Activated T-cell treated with anti-CD3 and anti-CD28 coated beads, Interleukin-2, amount 50 U/mL, for 24 hours (primary cell): Measurements from ENCODE around the gene BACE2.

Source experiments
- DNase-seq: peaks from one replicate; pipeline ENCODE4 v3.0.0-alpha.2; 2020
- H3K27ac Mint-ChIP-seq: 2 replicates; pipeline ENCODE4 v1.8.0; 2020; ENCODE audit warnings: mild to moderate bottlenecking, mixed read lengths
- H3K27me3 Mint-ChIP-seq: 2 replicates; pipeline ENCODE4 v1.8.0; 2020; ENCODE audit warnings: mixed read lengths
- H3K36me3 Mint-ChIP-seq: 2 replicates; pipeline ENCODE4 v1.8.0; 2020; ENCODE audit warnings: low read depth, mixed read lengths
- H3K4me1 Mint-ChIP-seq: 2 replicates; pipeline ENCODE4 v1.8.0; 2020; ENCODE audit warnings: low read depth, mixed read lengths
- H3K4me3 Mint-ChIP-seq: 2 replicates; pipeline ENCODE4 v1.8.0; 2020; ENCODE audit warnings: mild to moderate bottlenecking, moderate library complexity, mixed read lengths
- H3K9me3 Mint-ChIP-seq: 2 replicates; pipeline ENCODE4 v1.8.0; 2020; ENCODE audit warnings: mixed read lengths

Gene BACE2

GRCh38 chr21:41162096-41162495 is 5.9 kb upstream of the BACE2 start:
- DNase-seq = no peak
- Mint-ChIP-seq H3K9me3 (peaks cover 6% of the 10 kb centered on the region), H3K27me3 (peaks cover 56% of the 10 kb centered on the region), H3K4me3 (no peak overlapping the region), H3K4me1 (no peaks in the 10 kb centered on the region), H3K36me3 (no peaks in the 10 kb centered on the region), H3K27ac (no peak overlapping the region)

- H3K36me3 Mint-ChIP-seq = no peaks in the 10 kb centered on the region
- H3K4me1 Mint-ChIP-seq = no peaks in the 10 kb centered on the region
- DNase-seq = no peak
- peaks cover 55% of the 10 kb centered on the region for H3K27me3 Mint-ChIP-seq
- peaks cover 6% of the 10 kb centered on the region for H3K9me3 Mint-ChIP-seq
- no peak overlapping the region for H3K4me3 Mint-ChIP-seq
- H3K27ac Mint-ChIP-seq = no peak overlapping the region
Measured at GRCh38 chr21:41163091-41163490, 4.9 kb upstream of the BACE2 start.

GRCh38 chr21:41164052-41164451 is 3.9 kb upstream of the BACE2 start:
- Mint-ChIP-seq H3K27me3 (peaks cover 54% of the 10 kb centered on the region), H3K9me3 (no peaks in the 10 kb centered on the region), H3K27ac (no peak overlapping the region), H3K4me3 (no peak overlapping the region), H3K4me1 (peaks cover 2% of the 10 kb centered on the region), H3K36me3 (no peaks in the 10 kb centered on the region)
- DNase-seq = no peak

- no peak for DNase-seq
- peaks cover 5% of the 10 kb centered on the region for H3K4me1 Mint-ChIP-seq
- H3K4me3 Mint-ChIP-seq = no peak overlapping the region
- H3K27ac Mint-ChIP-seq = no peak overlapping the region
- no peaks in the 10 kb centered on the region for H3K36me3 Mint-ChIP-seq
- peaks cover 64% of the 10 kb centered on the region for H3K27me3 Mint-ChIP-seq
- no peaks in the 10 kb centered on the region for H3K9me3 Mint-ChIP-seq
Measured at GRCh38 chr21:41164981-41165655, 2.8 kb upstream of the BACE2 start.

GRCh38 chr21:41166884-41167283 is 1.1 kb upstream of the BACE2 start:
- no peaks in the 10 kb centered on the region for H3K36me3 Mint-ChIP-seq
- H3K4me1 Mint-ChIP-seq = peaks cover 5% of the 10 kb centered on the region
- no peak overlapping the region for H3K27ac Mint-ChIP-seq
- H3K27me3 Mint-ChIP-seq = peaks cover 70% of the 10 kb centered on the region
- H3K9me3 Mint-ChIP-seq = no peaks in the 10 kb centered on the region
- DNase-seq = no peak
- peak overlapping the region; percentile 33 for H3K4me3 Mint-ChIP-seq

GRCh38 chr21:41168391-41169257 is 664 bp downstream of the BACE2 start:
- H3K27me3 Mint-ChIP-seq = peaks cover 64% of the 10 kb centered on the region
- DNase-seq = peak; percentile 32
- no peaks in the 10 kb centered on the region for H3K36me3 Mint-ChIP-seq
- no peak overlapping the region for H3K27ac Mint-ChIP-seq
- H3K4me3 Mint-ChIP-seq = peak overlapping the region; percentile 68
- H3K9me3 Mint-ChIP-seq = no peaks in the 10 kb centered on the region
- peaks cover 5% of the 10 kb centered on the region for H3K4me1 Mint-ChIP-seq

GRCh38 chr21:41169258-41169576 is 1.3 kb downstream of the BACE2 start:
- DNase-seq = no peak
- Mint-ChIP-seq H3K27ac (no peak overlapping the region), H3K27me3 (peaks cover 59% of the 10 kb centered on the region), H3K9me3 (no peaks in the 10 kb centered on the region), H3K4me3 (peak overlapping the region; percentile 68), H3K4me1 (peaks cover 5% of the 10 kb centered on the region), H3K36me3 (no peaks in the 10 kb centered on the region)

GRCh38 chr21:41169701-41170100 is 1.7 kb downstream of the BACE2 start:
- no peaks in the 10 kb centered on the region for H3K9me3 Mint-ChIP-seq
- peaks cover 60% of the 10 kb centered on the region for H3K27me3 Mint-ChIP-seq
- H3K4me1 Mint-ChIP-seq = peaks cover 5% of the 10 kb centered on the region
- no peak overlapping the region for H3K27ac Mint-ChIP-seq
- H3K36me3 Mint-ChIP-seq = no peaks in the 10 kb centered on the region
- H3K4me3 Mint-ChIP-seq = no peak overlapping the region
- no peak for DNase-seq

- no peaks in the 10 kb centered on the region for H3K36me3 Mint-ChIP-seq
- H3K9me3 Mint-ChIP-seq = no peaks in the 10 kb centered on the region
- peaks cover 5% of the 10 kb centered on the region for H3K4me1 Mint-ChIP-seq
- H3K27me3 Mint-ChIP-seq = peaks cover 59% of the 10 kb centered on the region
- no peak overlapping the region for H3K27ac Mint-ChIP-seq
- no peak overlapping the region for H3K4me3 Mint-ChIP-seq
- DNase-seq = no peak
Measured at GRCh38 chr21:41170442-41170841, 2.5 kb downstream of the BACE2 start.

GRCh38 chr21:41170859-41171609 is 3.1 kb downstream of the BACE2 start:
- Mint-ChIP-seq H3K4me3 (no peak overlapping the region), H3K4me1 (peaks cover 5% of the 10 kb centered on the region), H3K36me3 (no peaks in the 10 kb centered on the region), H3K27me3 (peaks cover 55% of the 10 kb centered on the region), H3K27ac (no peak overlapping the region), H3K9me3 (no peaks in the 10 kb centered on the region)
- no peak for DNase-seq

- H3K36me3 Mint-ChIP-seq = no peaks in the 10 kb centered on the region
- H3K27me3 Mint-ChIP-seq = peaks cover 49% of the 10 kb centered on the region
- no peaks in the 10 kb centered on the region for H3K9me3 Mint-ChIP-seq
- no peaks in the 10 kb centered on the region for H3K4me1 Mint-ChIP-seq
- no peak for DNase-seq
- H3K4me3 Mint-ChIP-seq = no peak overlapping the region
- H3K27ac Mint-ChIP-seq = no peak overlapping the region
Measured at GRCh38 chr21:41175080-41175479, 7.1 kb downstream of the BACE2 start.

- Mint-ChIP-seq H3K4me3 (no peak overlapping the region), H3K4me1 (no peaks in the 10 kb centered on the region), H3K36me3 (no peaks in the 10 kb centered on the region), H3K9me3 (no peaks in the 10 kb centered on the region), H3K27ac (no peak overlapping the region), H3K27me3 (peaks cover 45% of the 10 kb centered on the region)
- no peak for DNase-seq
Measured at GRCh38 chr21:41176846-41177245, 8.9 kb downstream of the BACE2 start.

- Mint-ChIP-seq H3K36me3 (no peaks in the 10 kb centered on the region), H3K27ac (no peak overlapping the region), H3K9me3 (no peaks in the 10 kb centered on the region), H3K4me3 (no peak overlapping the region), H3K4me1 (no peaks in the 10 kb centered on the region), H3K27me3 (peaks cover 40% of the 10 kb centered on the region)
- DNase-seq = no peak
Measured at GRCh38 chr21:41180752-41181151, 12.8 kb downstream of the BACE2 start.

- H3K9me3 Mint-ChIP-seq = no peaks in the 10 kb centered on the region
Measured at GRCh38 chr21:41182547-41182946, 14.6 kb downstream of the BACE2 start.

GRCh38 chr21:41183575-41183974 is 15.6 kb downstream of the BACE2 start:
- Mint-ChIP-seq H3K27ac (no peak overlapping the region), H3K4me3 (no peak overlapping the region), H3K9me3 (no peaks in the 10 kb centered on the region), H3K27me3 (peaks cover 28% of the 10 kb centered on the region), H3K36me3 (no peaks in the 10 kb centered on the region), H3K4me1 (no peaks in the 10 kb centered on the region)
- no peak for DNase-seq

More at GRCh38 chr21:41182547-41182946, 14.6 kb downstream of the BACE2 start:
- DNase-seq = no peak
- Mint-ChIP-seq H3K27ac (no peak overlapping the region), H3K4me1 (no peaks in the 10 kb centered on the region), H3K4me3 (no peak overlapping the region), H3K36me3 (no peaks in the 10 kb centered on the region), H3K27me3 (peaks cover 29% of the 10 kb centered on the region)
